HCT116 (cell line): ENCODE measurements around the gene CCDC86. TPM values are rescaled to one million over a fixed set of nuclear protein-coding genes. Genes with fewer than 3 reads are reported as not detected.

Experiments used
- ATAC-seq: fragments of 200-7000 bp; cut with Tn5 transposase; 2 replicates; pipeline ENCODE4 v1.9.1; 2020; ENCODE audit warnings: mild to moderate bottlenecking, moderate library complexity
- BruUV-seq: library from RNA; stranded (reverse); fragments of 400-500 nt; replicated peaks from 2 replicates; lab custom pipeline; 2021; lab: Mats Ljungman, UMichigan
- CTCF ChIA-PET: fragments of 300-600 bp; sonication (Branson Sonifier 250); formaldehyde crosslinking; loops from one replicate; lab custom pipeline; 2021; ENCODE audit warnings: antibody characterized with exemption; lab: Charles Lee
- POLR2A ChIA-PET: fragments of 300-600, 350-600 bp; sonication (Branson Sonifier 250); formaldehyde crosslinking; loops from one replicate; lab custom pipeline; 2021; ENCODE audit warnings: antibody characterized with exemption; lab: Charles Lee
- RAD21 ChIA-PET, 2 experiments: fragments of 300-600 bp; sonication (Branson Sonifier 250); formaldehyde crosslinking; loops; one replicate each; lab custom pipeline; 2023; ENCODE audit warnings: low total read pairs in 2 of 2; ENCODE audit not compliant: uncharacterized antibody in 2 of 2, unreplicated experiment in 2 of 2, low non-redundant PET in 1 of 2; lab: Charles Lee
- DNase-seq: peaks from one replicate; pipeline ENCODE4 v3.0.0-alpha.2; 2010; ENCODE audit warnings: low read depth, low spot score
- H2AFZ ChIP-seq: fragments of 200-600 bp; shearing (Covaris generic), sonication (generic); 2 replicates; pipeline ENCODE4 v1.6.1; 2017; ENCODE audit warnings: low read depth, mixed run types, mixed read lengths, antibody characterized with exemption, low read length; ENCODE audit not compliant: poor library complexity, severe bottlenecking
- H3K27ac ChIP-seq: 2 replicates; pipeline ENCODE4 v1.5.1; 2012; ENCODE audit warnings: low read depth, low read length
- H3K27me3 ChIP-seq: fragments of 200-600 bp; sonication (generic); 2 replicates; pipeline ENCODE4 v1.6.1; 2016; ENCODE audit warnings: mixed run types, low read length, mixed read lengths; ENCODE audit not compliant: insufficient read depth
- H3K36me3 ChIP-seq, 2 experiments: fragments of 200-500 bp in 1 of 2; fragments of 200-600 bp in 1 of 2; sonication (Bioruptor generic) in 1 of 2; sonication (generic) in 1 of 2; 2 replicates each; pipeline versions ENCODE4 v1.5.1 to v1.6.1; 2014 to 2016; ENCODE audit warnings: low read length in 2 of 2, inconsistent platforms in 1 of 2, mixed read lengths in 1 of 2, mixed run types in 1 of 2; ENCODE audit not compliant: insufficient read depth in 2 of 2, control insufficient read depth in 1 of 2
- H3K4me1 ChIP-seq, 2 experiments: fragments of 200-600 bp in 1 of 2; sonication (generic) in 1 of 2; 2 replicates each; pipeline versions ENCODE4 v1.5.1 to v1.6.1; 2012 to 2017; ENCODE audit warnings: low read length in 2 of 2, inconsistent platforms in 1 of 2, mild to moderate bottlenecking in 1 of 2, mixed read lengths in 1 of 2, mixed run types in 1 of 2, moderate library complexity in 1 of 2; ENCODE audit not compliant: insufficient read depth in 2 of 2, control insufficient read depth in 1 of 2
- H3K4me2 ChIP-seq: fragments of 200-600 bp; sonication (generic); 2 replicates; pipeline ENCODE4 v1.6.1; 2017; ENCODE audit warnings: mixed run types, low read length, mixed read lengths
- H3K4me3 ChIP-seq, 2 experiments: fragments of 200-600 bp in 1 of 2; sonication (generic) in 1 of 2; replicated peaks in 1 of 2; 2 replicates each; pipeline ENCODE4 v1.5.1; 2011 to 2016; ENCODE audit warnings: low read length in 2 of 2, control low read depth in 1 of 2, low read depth in 1 of 2, mild to moderate bottlenecking in 1 of 2, mixed read lengths in 1 of 2, mixed run types in 1 of 2
- H3K79me2 ChIP-seq: fragments of 200-600 bp; sonication (generic); 2 replicates; pipeline ENCODE4 v1.6.1; 2017; ENCODE audit warnings: mild to moderate bottlenecking, mixed run types, low read length, moderate library complexity, mixed read lengths; ENCODE audit not compliant: insufficient read depth
- H3K9ac ChIP-seq: fragments of 200-600 bp; sonication (generic); 2 replicates; pipeline ENCODE4 v1.6.1; 2016; ENCODE audit warnings: low read length, mixed read lengths
- H3K9me2 ChIP-seq: fragments of 200-600 bp; sonication (generic), shearing (Covaris generic); 2 replicates; pipeline ENCODE4 v1.6.1; 2017; ENCODE audit warnings: mixed run types, mild to moderate bottlenecking, moderate library complexity; ENCODE audit not compliant: insufficient read depth
- H3K9me3 ChIP-seq, 2 experiments: fragments of 200-500 bp in 1 of 2; fragments of 200-600 bp in 1 of 2; sonication (Bioruptor generic) in 1 of 2; sonication (generic) in 1 of 2; 2 replicates each; pipeline ENCODE4 v1.6.1; 2014 to 2017; ENCODE audit warnings: low read length in 2 of 2, mixed read lengths in 2 of 2, inconsistent platforms in 1 of 2, low read depth in 1 of 2, mild to moderate bottlenecking in 1 of 2, mixed run types in 1 of 2, moderate library complexity in 1 of 2; ENCODE audit not compliant: control insufficient read depth in 1 of 2, insufficient read depth in 1 of 2
- H4K20me1 ChIP-seq: fragments of 200-600 bp; sonication (generic), shearing (Covaris generic); 2 replicates; pipeline ENCODE4 v1.6.1; 2017; ENCODE audit warnings: mixed run types, mild to moderate bottlenecking, moderate library complexity; ENCODE audit not compliant: insufficient read depth
- ATF3 ChIP-seq: IDR thresholded peaks from 2 replicates; pipeline ENCODE4 v1.6.1; 2012
- EGR1 ChIP-seq: IDR thresholded peaks from 2 replicates; pipeline ENCODE4 v1.6.1; 2012; ENCODE audit warnings: low read depth
- EZH2phosphoT487 ChIP-seq: fragments of 200-600 bp; IDR thresholded peaks from 2 replicates; pipeline ENCODE4 v1.6.1; 2018; ENCODE audit warnings: antibody characterized with exemption, borderline replicate concordance
- FOSL1 ChIP-seq: IDR thresholded peaks from 2 replicates; pipeline ENCODE4 v1.6.1; 2012; ENCODE audit warnings: low read depth
- MAX ChIP-seq: IDR thresholded peaks from 2 replicates; pipeline ENCODE4 v1.6.1; 2012
- POLR2A ChIP-seq: IDR thresholded peaks from 2 replicates; pipeline ENCODE4 v1.7.0; 2011; ENCODE audit warnings: borderline replicate concordance; ENCODE audit not compliant: insufficient read depth, insufficient read length; ENCODE audit errors: extremely low read depth
- RAD21 ChIP-seq: IDR thresholded peaks from 2 replicates; pipeline ENCODE4 v1.6.1; 2012; ENCODE audit warnings: low read depth, mild to moderate bottlenecking
- REST ChIP-seq: IDR thresholded peaks from 2 replicates; pipeline ENCODE4 v1.6.1; 2012; ENCODE audit warnings: low read depth
- SP1 ChIP-seq: IDR thresholded peaks from 2 replicates; pipeline ENCODE4 v1.6.1; 2012; ENCODE audit warnings: low read depth
- SRF ChIP-seq: IDR thresholded peaks from 2 replicates; pipeline ENCODE4 v1.6.1; 2012; ENCODE audit warnings: low read depth
- TCF7L2 ChIP-seq: IDR thresholded peaks from 2 replicates; pipeline ENCODE4 v1.7.0; 2011; ENCODE audit warnings: borderline replicate concordance, inconsistent platforms; ENCODE audit not compliant: insufficient read depth, insufficient read length; ENCODE audit errors: extremely low read depth
- ZBTB33 ChIP-seq: IDR thresholded peaks from 2 replicates; pipeline ENCODE4 v1.6.1; 2011; ENCODE audit warnings: mild to moderate bottlenecking, low read length, moderate library complexity; ENCODE audit not compliant: insufficient replicate concordance; ENCODE audit errors: extremely low read depth
- ZFX ChIP-seq: fragments of 450-650 bp; IDR thresholded peaks from 2 replicates; pipeline ENCODE4 v1.6.1; 2017
- intact Hi-C: fragments of 100-400 bp; cut with micrococcal nuclease; formaldehyde crosslinking; loops from 2 replicates; pipeline ENCODE4 v1.10.0; 2022
- total RNA-seq: library from RNA; stranded (reverse); gene quantifications from one replicate; pipeline ENCODE4 v1.2.1, GENCODE V29; 2021; ENCODE audit not compliant: unreplicated experiment

The CCDC86 gene
- total RNA-seq, 1 experiment from 2014 or later: 69.6 TPM

- Histone ChIP-seq H4K20me1 (no peaks in the 10 kb centered on the region), H3K9ac (no peak overlapping the region), H3K36me3 (peaks cover 23 to 66% of the 10 kb centered on the region in 2 experiments), H3K27ac (no peak overlapping the region), H3K4me1 (peaks cover 5 to 8% of the 10 kb centered on the region in 2 experiments), H2AFZ (no peak overlapping the region), H3K27me3 (no peaks in the 10 kb centered on the region), H3K4me2 (no peak overlapping the region), H3K79me2 (peaks cover 42% of the 10 kb centered on the region), H3K9me2 (no peaks in the 10 kb centered on the region), H3K4me3 (no peak overlapping the region), H3K9me3 (no peaks in the 10 kb centered on the region)
- ChIA-PET POLR2A (no interaction called here), CTCF (no interaction called here), RAD21 (no interaction called here)
- intact Hi-C loops: no loop called here
- ATAC-seq (no peak), DNase-seq (no peak)
- no TSS peak for BruUV-seq
- TF ChIP-seq SP1 (no peak), ZFX (no peak), ATF3 (no peak), RAD21 (no peak), EZH2phosphoT487 (no peak), SRF (no peak), EGR1 (no peak), ZBTB33 (no peak), TCF7L2 (no peak), MAX (no peak), REST (no peak), POLR2A (no peak), FOSL1 (no peak)
Observed at GRCh38 chr11:60848714-60849151, 6.8 kb downstream of the CCDC86 start.
